SK-N-MC (cell line): ENCODE data around the gene LIF.

Experiments used
- DNase-seq: peaks from one replicate; pipeline ENCODE4 v3.0.0-alpha.2; 2011; ENCODE audit warnings: low read depth, low spot score
- H3K27ac ChIP-seq: fragments of 200-600 bp; sonication (generic); 2 replicates; pipeline ENCODE4 v1.5.1; 2016; ENCODE audit warnings: mixed run types
- H3K36me3 ChIP-seq: fragments of 200-600 bp; sonication (generic); 2 replicates; pipeline ENCODE4 v1.6.1; 2017; ENCODE audit warnings: antibody characterized with exemption, low read length, mixed read lengths; ENCODE audit not compliant: insufficient read depth
- H3K4me3 ChIP-seq: fragments of 200-600 bp; sonication (generic); 2 replicates; pipeline ENCODE4 v1.5.1; 2016
- H3K9ac ChIP-seq: fragments of 200-600 bp; sonication (generic); 2 replicates; pipeline ENCODE4 v1.8.0; 2017; ENCODE audit warnings: mixed run types, mixed read lengths; ENCODE audit not compliant: insufficient read length
- H3K9me3 ChIP-seq: fragments of 200-600 bp; sonication (generic); 2 replicates; pipeline ENCODE4 v1.6.1; 2017; ENCODE audit warnings: low read depth, mild to moderate bottlenecking, antibody characterized with exemption, low read length, moderate library complexity, mixed read lengths
- EZH2 ChIP-seq: fragments of 200-600 bp; sonication (generic); IDR thresholded peaks from one replicate; pipeline ENCODE4 v1.6.1; 2017; ENCODE audit warnings: antibody characterized with exemption
- FOXP2 ChIP-seq: optimal IDR thresholded peaks from 2 replicates; pipeline ENCODE3; 2011; ENCODE audit warnings: mild to moderate bottlenecking, moderate library complexity; ENCODE audit not compliant: insufficient read depth; ENCODE audit errors: extremely low read length, control extremely low read depth
- POLR2AphosphoS5 ChIP-seq: IDR thresholded peaks from 2 replicates; pipeline ENCODE4 v1.6.1; 2012; ENCODE audit warnings: mild to moderate bottlenecking, low read depth, low read length, borderline replicate concordance

Gene LIF

DNA sequence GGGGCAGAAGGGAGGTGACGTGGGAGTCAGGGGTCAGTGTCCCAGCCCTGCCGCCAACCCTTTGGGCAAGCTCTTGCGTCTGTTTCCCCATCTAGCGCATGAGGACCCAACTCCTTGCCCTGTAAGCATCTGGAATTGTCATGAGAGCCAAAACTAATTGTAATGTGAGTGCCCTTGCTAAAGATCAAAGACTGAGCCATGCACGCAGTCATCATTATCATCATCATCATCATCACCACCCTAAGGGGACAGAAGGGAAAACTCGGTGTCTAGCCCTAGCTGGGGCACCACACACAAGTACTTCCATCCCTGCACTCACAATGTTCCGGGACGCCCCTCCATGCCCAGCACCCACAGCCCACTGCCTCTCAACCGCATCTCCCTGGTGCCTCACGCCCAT, 2.5 kb downstream of the LIF start:
- TF ChIP-seq POLR2AphosphoS5 (no peak), FOXP2 (no peak), EZH2 (no peak)
- no peak overlapping the region for H3K9ac ChIP-seq
- H3K9me3 ChIP-seq: no peaks in the 10 kb centered on the region
- no peak for DNase-seq
- no peak overlapping the region for H3K27ac ChIP-seq
- H3K4me3 ChIP-seq: no peak overlapping the region
- no peaks in the 10 kb centered on the region for H3K36me3 ChIP-seq

GRCh38 chr22:30243661-30244060, 2.9 kb downstream of the LIF start:
- Histone ChIP-seq H3K9ac (no peak overlapping the region), H3K4me3 (no peak overlapping the region), H3K9me3 (no peaks in the 10 kb centered on the region), H3K27ac (no peak overlapping the region), H3K36me3 (no peaks in the 10 kb centered on the region)
- no peak for DNase-seq
- TF ChIP-seq FOXP2 (no peak), POLR2AphosphoS5 (no peak), EZH2 (no peak)

GRCh38 chr22:30241576-30242371, 4.8 kb downstream of the LIF start:
- H3K4me3 ChIP-seq: no peak overlapping the region
- no peak for TF ChIP-seq POLR2AphosphoS5
- no peak for TF ChIP-seq FOXP2
- no peak for TF ChIP-seq EZH2
- DNase-seq: no peak

GRCh38 chr22:30240541-30241417, 5.8 kb downstream of the LIF start:
- Histone ChIP-seq H3K9me3 (no peaks in the 10 kb centered on the region), H3K27ac (no peak overlapping the region), H3K36me3 (no peaks in the 10 kb centered on the region), H3K4me3 (no peak overlapping the region), H3K9ac (no peak overlapping the region)
- no peak for DNase-seq
- TF ChIP-seq POLR2AphosphoS5 (no peak), EZH2 (no peak), FOXP2 (no peak)

More at GRCh38 chr22:30241576-30242371, 4.8 kb downstream of the LIF start:
- no peaks in the 10 kb centered on the region for H3K9me3 ChIP-seq
- no peaks in the 10 kb centered on the region for H3K36me3 ChIP-seq
- no peak overlapping the region for H3K9ac ChIP-seq
- no peak overlapping the region for H3K27ac ChIP-seq

GRCh38 chr22:30239488-30240405, 6.8 kb downstream of the LIF start:
- Histone ChIP-seq H3K9me3 (no peaks in the 10 kb centered on the region), H3K36me3 (no peaks in the 10 kb centered on the region), H3K4me3 (no peak overlapping the region), H3K27ac (no peak overlapping the region), H3K9ac (no peak overlapping the region)
- TF ChIP-seq EZH2 (no peak), FOXP2 (no peak), POLR2AphosphoS5 (no peak)
- no peak for DNase-seq

GRCh38 chr22:30238661-30239487, 7.7 kb downstream of the LIF start:
- Histone ChIP-seq H3K9ac (no peak overlapping the region), H3K9me3 (no peaks in the 10 kb centered on the region), H3K27ac (no peak overlapping the region), H3K36me3 (no peaks in the 10 kb centered on the region), H3K4me3 (no peak overlapping the region)
- TF ChIP-seq FOXP2: no peak
- TF ChIP-seq POLR2AphosphoS5: no peak
- no peak for TF ChIP-seq EZH2
- DNase-seq: no peak

GRCh38 chr22:30238136-30238535, 8.4 kb downstream of the LIF start:
- no peak for DNase-seq
- Histone ChIP-seq H3K27ac (no peak overlapping the region), H3K36me3 (no peaks in the 10 kb centered on the region), H3K4me3 (no peak overlapping the region), H3K9ac (no peak overlapping the region), H3K9me3 (no peaks in the 10 kb centered on the region)
- TF ChIP-seq FOXP2 (no peak), EZH2 (no peak), POLR2AphosphoS5 (no peak)
